ENCODE data around the gene HIP1R.

Gene HIP1R

DNA sequence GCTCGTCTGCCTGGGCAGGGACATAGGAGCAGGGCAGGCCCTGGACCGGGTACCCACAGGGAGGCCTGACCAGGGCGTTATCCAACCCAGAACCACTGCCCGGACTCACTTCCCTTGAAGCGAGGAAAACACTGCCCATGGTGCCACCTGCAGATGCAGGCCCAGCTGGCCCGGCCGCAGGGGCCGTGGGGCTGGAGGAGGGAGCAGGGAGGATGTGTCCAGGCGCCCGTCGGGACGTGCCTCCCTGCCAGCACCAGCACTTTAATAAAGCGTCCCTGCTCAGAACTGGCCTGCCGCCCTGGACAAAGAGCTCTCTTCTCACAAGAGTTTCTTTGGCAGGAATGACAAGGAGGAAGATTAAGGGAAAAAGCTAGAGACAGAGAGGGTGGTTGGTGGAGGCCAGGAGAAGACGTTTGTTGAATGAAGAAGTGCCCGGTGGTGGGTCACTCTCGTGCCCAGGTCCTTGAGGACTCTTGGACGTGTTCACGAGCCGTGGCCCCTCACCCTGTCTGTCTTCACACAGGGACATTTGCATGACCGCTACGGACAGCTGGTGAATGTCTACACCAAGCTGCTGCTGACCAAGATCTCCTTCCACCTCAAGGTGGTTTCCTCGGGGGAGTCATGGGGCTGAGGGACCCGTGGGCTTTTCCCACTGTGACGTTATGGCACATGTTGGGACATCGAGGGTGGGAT lies 14.2 kb downstream of the HIP1R start:
- DNase-seq: no peak

DNA sequence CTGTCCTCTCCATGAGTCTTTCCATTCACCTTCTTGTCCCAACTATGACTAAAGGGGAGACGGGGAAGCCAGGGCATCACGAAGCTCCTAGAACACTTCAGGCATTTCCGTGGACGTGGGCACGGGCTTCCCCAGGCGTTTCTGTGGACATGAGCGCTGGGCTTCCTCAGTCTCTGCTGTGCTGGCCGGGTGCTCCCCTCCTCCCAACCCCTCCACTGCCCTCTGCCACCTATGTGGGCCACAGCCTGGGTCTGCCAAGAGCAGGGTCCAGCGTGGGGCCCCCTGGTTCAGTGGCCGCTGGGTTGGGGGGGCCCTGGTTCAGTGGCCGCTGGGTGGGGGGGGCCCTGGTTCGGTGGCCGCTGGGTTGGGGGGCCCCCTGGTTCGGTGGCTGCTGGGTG lies 14.8 kb downstream of the HIP1R start:
- DNase-seq: no peak

DNA sequence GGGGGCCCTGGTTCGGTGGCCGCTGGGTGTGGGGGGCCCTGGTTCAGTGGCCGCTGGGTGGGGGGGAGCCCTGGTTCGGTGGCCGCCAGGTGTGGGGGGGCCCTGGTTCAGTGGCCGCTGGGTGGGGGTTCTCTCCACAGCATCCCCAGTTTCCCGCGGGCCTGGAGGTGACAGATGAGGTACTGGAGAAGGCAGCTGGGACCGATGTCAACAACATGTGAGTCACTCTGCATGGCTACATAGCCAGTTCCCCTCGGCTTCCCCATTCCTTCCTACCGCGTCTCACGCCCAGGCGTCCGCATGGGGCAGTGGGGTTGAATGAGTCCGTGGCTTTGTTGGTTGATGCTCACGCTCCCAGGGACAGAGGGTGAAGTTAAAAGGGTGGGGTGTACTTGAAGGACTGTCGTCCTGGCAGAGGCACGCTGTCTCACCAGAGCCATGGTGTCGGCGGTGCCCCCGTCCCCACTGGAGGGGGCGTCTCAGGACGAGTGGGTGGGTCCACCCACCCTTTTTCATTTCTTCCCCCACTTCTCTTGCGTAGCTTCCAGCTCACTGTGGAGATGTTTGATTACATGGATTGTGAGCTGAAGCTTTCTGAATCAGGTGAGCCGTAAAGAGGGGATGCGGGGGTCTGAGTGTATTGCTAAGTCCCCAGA lies 15.6 kb downstream of the HIP1R start:
- DNase-seq: no peak

DNA sequence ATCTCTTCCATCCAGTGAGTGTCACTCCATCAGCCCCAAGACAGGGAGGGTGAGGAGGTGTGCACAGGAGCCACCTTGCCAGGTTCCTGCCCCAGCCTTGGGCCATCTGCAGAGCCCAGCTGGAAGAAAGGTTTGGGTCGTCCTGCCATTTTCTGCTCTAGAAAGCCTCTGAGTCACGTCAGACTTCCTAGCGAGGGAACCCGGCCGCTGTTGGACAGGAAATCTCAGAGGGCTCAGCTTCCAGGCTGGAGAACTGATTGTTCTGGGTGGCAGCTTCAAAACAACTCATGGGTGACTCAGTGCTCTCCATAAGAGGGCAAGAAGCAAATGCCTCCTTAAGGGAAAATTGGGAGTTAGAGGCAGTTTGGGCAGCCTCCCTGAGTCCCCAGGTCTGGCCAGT lies 16.6 kb downstream of the HIP1R start:
- DNase-seq: no peak

DNA sequence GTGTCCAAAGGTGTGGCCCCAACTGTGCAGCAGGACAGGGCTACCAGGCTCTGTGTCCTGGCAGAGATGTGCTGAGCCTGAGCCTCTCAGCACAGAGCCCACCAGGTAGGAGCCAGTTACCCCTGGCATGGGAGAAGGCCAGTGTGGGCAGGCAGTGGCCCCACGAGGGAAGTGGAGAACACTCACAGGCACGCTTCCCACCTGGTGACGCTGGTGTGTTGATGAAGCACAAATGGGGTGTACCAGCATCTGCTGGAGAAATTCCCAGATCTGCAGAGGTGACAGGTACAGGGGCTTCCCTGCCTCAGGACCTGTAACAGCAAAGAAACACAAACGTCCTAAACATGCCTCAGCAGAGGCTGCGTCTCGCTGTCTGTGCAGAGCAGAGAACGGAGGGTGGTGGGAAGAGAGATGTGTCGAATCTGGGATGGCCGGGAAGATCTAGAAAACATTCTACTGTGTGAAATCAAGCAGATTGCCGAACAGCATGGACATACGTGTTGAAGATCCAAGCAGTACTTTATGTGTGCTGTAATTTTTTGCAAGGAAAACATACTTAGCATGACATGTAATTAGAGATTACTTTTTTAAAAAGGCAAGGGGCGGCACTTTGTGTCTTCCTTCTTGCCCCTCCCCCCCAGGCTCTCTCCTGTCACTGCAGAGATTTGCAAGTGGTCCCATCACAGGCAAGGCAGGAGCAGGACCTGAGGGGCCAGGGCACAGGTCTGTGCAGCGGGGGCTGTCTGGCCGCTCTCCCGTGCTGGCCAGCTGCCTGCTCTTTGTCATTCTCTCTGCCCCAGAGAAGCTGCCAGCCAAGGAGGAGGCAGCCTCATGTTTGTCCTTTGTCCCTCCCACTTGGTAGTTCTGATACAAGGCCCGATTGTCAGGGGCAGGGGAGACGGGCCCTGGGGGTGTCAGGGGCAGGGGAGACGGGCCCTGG lies 17.3 kb downstream of the HIP1R start:
- no peak for DNase-seq

DNA sequence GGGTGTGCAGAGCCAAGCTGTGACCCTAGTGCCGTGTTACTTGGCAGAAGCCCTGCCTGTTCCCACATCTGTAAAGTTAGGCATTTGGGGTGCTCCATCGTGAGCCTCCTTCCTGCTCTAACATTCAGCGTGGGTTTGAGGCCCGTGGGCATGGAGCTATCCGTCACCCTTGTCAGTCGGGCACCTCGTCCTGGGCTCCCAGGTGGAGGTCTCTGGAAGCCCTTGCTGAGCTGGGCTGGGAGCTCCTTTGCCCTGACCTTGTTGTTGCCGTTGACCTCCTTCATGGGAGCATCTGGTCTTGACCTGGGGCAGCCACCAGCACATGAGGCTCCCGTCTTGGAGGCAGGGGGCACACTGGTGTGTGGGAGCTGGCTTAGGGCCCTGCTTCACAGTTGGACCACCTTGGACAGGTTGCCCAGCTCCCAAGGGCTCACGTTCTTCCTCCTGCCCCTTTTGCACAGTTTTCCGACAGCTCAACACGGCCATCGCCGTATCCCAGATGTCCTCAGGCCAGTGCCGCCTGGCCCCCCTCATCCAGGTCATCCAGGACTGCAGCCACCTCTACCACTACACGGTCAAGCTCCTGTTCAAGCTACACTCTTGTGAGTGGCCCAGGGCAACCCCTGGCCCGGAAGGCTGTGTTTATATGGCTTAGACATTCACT lies 18.5 kb downstream of the HIP1R start:
- no peak for DNase-seq

DNA sequence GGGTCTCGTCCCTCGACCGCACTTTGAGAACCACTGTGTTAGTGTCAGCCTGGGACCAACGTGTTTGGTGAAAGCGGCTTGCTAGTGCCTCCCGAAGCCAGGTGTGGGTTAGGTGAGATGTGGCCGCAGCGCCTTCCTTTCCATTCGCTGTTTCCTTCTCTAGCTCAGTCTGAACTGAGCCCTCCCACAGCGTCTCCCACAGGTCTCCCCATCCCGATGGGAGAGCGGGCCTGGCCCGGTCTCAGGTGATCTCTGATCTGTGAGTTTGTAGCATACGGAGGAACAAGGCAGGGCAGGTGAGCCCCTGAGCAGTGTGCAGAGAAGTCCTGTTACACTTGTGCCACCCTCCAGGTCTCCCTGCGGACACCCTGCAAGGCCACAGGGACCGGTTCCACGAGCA lies 19.3 kb downstream of the HIP1R start:
- DNase-seq: no peak

DNA sequence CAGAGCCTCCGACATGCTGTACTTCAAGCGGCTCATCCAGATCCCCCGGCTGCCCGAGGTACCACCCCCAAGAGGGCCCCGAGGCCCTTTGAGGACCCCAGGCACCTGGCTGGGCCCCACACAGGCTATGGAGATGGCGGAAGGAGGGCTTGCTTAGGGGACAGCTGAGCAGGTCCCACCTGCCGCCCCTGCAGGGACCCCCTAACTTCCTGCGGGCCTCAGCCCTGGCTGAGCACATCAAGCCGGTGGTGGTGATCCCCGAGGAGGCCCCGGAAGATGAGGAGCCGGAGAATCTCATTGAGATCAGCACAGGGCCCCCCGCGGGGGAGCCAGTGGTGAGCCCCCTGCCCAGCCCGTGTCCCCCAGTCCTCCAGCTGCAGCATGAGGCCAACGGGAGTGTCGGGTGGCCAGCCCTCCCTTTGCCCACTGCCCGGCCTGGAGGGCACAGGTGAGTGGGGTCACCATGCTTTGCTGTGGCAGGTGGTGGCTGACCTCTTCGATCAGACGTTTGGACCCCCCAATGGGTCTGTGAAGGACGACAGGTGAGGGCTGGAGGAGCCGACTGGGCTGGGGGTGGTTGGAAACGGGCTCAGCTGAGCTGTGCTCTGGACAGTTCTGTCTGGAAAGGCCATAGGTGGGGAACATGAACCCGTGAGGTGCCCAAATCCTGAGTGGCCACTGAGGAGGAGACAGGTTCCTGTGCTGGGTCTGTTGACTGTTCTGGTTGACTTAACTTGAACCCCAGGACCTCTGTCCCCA lies 20.0 kb downstream of the HIP1R start:
- DNase-seq: no peak

DNA sequence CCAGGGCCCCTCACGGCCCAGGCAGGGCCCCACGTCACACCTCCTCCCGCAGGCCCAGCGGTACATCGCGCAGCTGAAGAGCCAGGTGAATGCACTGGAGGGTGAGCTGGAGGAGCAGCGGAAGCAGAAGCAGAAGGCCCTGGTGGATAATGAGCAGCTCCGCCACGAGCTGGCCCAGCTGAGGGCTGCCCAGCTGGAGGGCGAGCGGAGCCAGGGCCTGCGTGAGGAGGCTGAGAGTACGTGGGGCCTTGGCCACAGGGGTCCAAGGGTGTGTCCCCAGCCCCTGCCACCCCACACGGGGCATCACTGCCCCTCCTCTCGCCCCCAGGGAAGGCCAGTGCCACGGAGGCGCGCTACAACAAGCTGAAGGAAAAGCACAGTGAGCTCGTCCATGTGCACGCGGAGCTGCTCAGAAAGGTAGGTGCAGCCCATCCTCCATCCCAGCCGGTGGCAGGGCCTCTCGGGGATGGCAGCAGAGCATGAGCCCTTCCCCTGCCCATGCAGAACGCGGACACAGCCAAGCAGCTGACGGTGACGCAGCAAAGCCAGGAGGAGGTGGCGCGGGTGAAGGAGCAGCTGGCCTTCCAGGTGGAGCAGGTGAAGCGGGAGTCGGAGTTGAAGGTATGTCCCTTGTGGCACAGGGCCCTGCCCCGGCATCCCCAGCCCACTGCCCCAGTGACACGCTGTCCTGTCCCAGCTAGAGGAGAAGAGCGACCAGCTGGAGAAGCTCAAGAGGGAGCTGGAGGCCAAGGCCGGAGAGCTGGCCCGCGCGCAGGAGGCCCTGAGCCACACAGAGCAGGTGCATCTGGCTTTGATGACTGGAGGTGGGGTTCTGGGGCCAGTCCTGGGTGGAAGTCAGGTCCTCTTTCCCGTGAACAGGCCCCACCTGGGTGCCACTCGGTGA lies 20.9 kb downstream of the HIP1R start:
- no peak for DNase-seq

DNA sequence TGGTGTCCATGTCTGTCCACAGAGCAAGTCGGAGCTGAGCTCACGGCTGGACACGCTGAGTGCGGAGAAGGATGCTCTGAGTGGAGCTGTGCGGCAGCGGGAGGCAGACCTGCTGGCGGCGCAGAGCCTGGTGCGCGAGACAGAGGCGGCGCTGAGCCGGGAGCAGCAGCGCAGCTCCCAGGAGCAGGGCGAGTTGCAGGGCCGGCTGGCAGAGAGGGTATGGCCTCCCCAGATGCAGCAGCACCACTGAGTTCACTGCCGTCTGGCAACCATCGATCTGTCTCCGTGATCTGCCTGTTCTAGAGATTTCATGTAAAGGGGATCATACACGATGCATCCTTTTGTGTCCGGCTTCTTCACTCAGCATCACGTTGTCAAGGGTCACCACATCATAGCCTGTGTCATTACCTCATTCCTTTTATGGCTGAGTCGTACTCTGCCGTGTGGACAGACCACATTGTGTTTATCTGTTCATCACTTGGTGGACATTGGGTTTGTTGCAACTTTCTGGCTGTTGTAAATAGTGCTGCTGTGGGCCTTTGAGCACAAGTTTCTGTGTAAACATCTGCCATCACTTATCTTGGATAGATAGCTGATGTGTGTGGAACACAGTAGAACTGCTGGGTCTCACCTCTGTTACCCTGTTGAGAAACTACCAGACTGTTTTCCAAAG lies 21.9 kb downstream of the HIP1R start:
- no peak for DNase-seq

DNA sequence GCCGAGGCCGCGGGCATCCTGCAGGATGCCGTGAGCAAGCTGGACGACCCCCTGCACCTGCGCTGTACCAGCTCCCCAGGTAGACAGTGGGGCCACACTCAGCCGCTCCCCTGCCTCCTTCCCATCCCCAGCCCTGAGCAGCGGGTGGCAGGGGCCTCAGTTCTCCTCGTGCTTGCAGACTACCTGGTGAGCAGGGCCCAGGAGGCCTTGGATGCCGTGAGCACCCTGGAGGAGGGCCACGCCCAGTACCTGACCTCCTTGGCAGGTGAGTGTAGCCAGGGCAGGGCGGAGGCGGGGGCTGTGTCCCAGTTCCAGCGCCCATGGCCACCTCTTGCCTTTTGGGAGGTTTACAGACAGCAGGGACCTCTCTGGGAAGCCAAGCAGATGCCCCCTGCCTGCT lies 22.9 kb downstream of the HIP1R start:
- no peak for DNase-seq

DNA sequence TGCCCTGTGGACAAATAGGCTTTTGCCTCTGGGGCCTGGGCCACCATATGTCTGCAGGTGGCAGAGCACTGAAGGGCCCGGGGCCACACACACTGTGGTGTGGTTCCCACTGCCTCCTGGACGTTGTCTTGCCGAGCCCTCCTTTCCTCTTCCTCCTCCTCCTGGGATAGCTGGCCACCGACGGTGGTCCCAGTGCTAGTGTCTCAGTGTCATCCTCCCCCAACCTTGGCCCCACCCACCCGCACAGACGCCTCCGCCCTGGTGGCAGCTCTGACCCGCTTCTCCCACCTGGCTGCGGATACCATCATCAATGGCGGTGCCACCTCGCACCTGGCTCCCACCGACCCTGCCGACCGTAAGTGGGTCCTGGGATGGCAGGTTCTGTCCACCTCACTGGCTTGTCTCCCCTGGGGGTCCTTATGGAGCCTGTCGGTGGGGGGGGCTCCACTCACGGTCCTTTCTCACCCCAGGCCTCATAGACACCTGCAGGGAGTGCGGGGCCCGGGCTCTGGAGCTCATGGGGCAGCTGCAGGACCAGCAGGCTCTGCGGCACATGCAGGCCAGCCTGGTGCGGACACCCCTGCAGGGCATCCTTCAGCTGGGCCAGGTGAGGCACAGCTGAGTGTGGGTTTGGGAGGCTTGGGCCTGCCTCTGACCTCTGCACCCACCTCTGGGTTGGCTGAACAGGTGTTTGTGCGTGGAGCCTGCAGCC lies 23.5 kb downstream of the HIP1R start:
- no peak for DNase-seq

DNA sequence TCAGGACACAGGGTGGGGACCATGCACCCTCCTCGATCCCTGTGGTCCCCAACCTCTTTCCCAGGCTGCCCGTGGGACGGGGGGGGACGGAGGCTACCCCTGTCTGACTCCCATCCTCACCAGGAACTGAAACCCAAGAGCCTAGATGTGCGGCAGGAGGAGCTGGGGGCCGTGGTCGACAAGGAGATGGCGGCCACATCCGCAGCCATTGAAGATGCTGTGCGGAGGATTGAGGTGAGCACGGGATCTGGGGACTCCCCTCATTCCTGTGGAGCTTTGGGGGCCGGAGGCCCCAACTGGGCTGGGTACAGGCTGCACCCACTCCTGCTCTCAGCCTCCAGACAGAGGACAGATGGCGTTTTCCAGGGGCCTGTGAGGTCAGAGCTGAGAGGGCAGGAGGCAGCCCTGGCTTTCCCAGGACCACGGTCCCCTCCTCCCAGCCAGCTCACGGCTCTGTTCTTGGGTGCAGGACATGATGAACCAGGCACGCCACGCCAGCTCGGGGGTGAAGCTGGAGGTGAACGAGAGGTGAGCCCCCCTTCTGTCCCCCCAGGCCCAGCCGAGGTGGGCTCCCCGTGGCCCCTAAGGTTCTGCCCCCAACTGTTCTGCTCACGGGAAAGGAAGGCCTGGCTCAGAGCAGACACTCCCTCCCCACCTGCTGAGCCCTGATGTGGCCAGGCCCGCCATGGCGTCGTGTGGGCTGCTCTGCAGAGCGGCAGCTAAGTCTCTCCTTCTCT lies 24.2 kb downstream of the HIP1R start:
- no peak for DNase-seq

DNA sequence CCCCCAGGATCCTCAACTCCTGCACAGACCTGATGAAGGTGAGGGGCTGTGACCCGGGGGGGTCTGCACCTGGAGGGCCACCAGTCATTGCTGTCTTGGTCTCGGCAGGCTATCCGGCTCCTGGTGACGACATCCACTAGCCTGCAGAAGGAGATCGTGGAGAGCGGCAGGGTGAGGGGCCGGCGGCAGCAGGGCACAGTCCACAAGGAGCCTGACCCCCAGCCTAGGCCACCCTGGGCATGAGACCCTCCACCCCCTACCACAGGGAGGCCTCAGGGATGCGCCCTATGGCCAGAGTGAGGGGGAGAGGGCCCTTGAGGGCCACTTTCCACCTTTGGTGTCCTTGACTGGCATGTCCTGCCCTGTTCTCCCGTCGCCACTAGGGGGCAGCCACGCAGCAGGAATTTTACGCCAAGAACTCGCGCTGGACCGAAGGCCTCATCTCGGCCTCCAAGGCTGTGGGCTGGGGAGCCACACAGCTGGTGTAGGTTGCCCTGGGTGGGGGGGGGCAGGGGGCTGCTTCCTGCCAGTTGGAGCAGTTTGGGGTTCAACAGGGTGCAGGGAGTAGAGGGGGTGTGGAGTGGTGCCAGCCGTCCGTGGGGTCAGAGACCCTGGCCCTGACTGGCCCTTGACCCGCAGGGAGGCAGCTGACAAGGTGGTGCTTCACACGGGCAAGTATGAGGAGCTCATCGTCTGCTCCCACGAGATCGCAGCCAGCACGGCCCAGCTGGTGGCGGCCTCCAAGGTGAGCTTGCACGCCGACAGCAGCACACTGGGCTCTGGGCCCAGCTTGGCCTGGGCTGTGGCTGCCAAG lies 25.0 kb downstream of the HIP1R start:
- peak; percentile 84 for DNase-seq

DNA sequence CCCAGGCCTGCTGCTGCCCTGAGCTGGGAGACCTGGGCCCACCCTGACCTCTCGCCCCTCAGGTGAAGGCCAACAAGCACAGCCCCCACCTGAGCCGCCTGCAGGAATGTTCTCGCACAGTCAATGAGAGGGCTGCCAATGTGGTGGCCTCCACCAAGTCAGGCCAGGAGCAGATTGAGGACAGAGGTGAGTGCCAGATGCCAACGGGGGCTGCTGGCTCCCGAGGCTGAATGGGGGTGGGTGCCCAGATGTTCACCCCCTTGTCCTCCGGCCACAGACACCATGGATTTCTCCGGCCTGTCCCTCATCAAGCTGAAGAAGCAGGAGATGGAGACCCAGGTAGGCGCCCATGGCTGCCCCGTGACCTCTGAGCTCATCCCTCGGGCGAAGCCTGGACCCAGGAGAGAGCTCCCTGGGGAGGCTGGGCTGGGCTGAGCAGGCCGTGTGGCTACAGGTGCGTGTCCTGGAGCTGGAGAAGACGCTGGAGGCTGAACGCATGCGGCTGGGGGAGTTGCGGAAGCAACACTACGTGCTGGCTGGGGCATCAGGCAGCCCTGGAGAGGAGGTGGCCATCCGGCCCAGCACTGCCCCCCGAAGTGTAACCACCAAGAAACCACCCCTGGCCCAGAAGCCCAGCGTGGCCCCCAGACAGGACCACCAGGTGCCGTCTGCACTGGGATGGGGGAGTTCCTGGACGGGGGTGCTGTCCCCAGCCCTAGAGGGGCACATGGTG lies 25.8 kb downstream of the HIP1R start:
- no peak for DNase-seq

DNA sequence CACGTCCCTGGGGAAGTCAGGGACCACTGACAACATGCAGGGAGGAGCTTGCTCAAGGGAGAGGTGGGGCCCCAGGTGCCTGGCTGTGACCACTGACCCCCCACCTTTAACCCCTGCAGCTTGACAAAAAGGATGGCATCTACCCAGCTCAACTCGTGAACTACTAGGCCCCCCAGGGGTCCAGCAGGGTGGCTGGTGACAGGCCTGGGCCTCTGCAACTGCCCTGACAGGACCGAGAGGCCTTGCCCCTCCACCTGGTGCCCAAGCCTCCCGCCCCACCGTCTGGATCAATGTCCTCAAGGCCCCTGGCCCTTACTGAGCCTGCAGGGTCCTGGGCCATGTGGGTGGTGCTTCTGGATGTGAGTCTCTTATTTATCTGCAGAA lies 26.3 kb downstream of the HIP1R start:
- no peak for DNase-seq

DNA sequence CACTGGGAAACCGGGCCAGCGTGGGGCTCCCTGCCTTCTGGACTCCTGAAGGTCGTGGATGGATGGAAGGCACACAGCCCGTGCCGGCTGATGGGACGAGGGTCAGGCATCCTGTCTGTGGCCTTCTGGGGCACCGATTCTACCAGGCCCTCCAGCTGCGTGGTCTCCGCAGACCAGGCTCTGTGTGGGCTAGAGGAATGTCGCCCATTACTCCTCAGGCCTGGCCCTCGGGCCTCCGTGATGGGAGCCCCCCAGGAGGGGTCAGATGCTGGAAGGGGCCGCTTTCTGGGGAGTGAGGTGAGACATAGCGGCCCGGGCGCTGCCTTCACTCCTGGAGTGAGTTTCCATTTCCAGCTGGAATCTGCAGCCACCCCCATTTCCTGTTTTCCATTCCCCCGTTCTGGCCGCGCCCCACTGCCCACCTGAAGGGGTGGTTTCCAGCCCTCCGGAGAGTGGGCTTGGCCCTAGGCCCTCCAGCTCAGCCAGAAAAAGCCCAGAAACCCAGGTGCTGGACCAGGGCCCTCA lies 26.9 kb downstream of the HIP1R start:
- DNase-seq: no peak
